Activated CD4-positive, alpha-beta T cell treated with anti-CD3 and anti-CD28 coated beads for 36 hours (primary cell): Measurements from ENCODE around the gene GLT8D2. TPM values are rescaled to one million over a fixed set of nuclear protein-coding genes. Genes with fewer than 3 reads are reported as not detected.
"Not testable (repeated sequence)": the region's sequence is repeated elsewhere in the genome, so short reads cannot be mapped to it uniquely, and the experiment has no call there.

Experiments used
- ATAC-seq: fragments of 200-7000 bp; cut with Tn5 transposase; one replicate; pipeline ENCODE4 v1.10.0; 2021; ENCODE audit warnings: mild to moderate bottlenecking, moderate library complexity
- CTCF ChIA-PET: fragments of 350-600 bp; sonication (Branson Sonifier 250); formaldehyde crosslinking; loops from one replicate; lab custom pipeline; 2021; ENCODE audit warnings: antibody characterized with exemption; lab: Charles Lee
- POLR2A ChIA-PET: fragments of 350-600 bp; sonication (Branson Sonifier 250); formaldehyde crosslinking; loops from one replicate; lab custom pipeline; 2021; ENCODE audit warnings: antibody characterized with exemption, inconsistent platforms; lab: Charles Lee
- DNase-seq: peaks from one replicate; pipeline ENCODE4 v3.0.0-alpha.2; 2020
- H3K27ac Mint-ChIP-seq: one replicate; pipeline ENCODE4 v1.8.0; 2021; ENCODE audit warnings: mixed read lengths
- H3K27me3 Mint-ChIP-seq: one replicate; pipeline ENCODE4 v1.8.0; 2021; ENCODE audit warnings: mixed read lengths
- H3K36me3 Mint-ChIP-seq: one replicate; pipeline ENCODE4 v1.8.0; 2021; ENCODE audit warnings: low read depth, mixed read lengths
- H3K4me1 Mint-ChIP-seq: one replicate; pipeline ENCODE4 v1.8.0; 2021; ENCODE audit warnings: mixed read lengths
- H3K4me3 Mint-ChIP-seq: one replicate; pipeline ENCODE4 v1.8.0; 2021; ENCODE audit warnings: mild to moderate bottlenecking, moderate library complexity, mixed read lengths
- H3K9me3 Mint-ChIP-seq: one replicate; pipeline ENCODE4 v1.8.0; 2021; ENCODE audit warnings: low read depth, mixed read lengths
- intact Hi-C, 2 experiments: fragments of 100-400 bp; cut with DNase I in 1 of 2; cut with micrococcal nuclease in 1 of 2; formaldehyde crosslinking; loops; one replicate each; pipeline versions ENCODE4 v1.14.2 to v1.15.1; 2022 to 2024; cut with DNase I, micrococcal nuclease
- total RNA-seq, 2 experiments: library from RNA; stranded (reverse); gene quantifications; one replicate each; pipeline ENCODE4 v1.2.3, GENCODE V29; 2021

The GLT8D2 gene
- total RNA-seq, 2 experiments from 2014 or later, result 0.23 TPM; not detected in 1

GRCh38 chr12:104054681-104055346 lies 4.8 kb upstream of the GLT8D2 start:
- peaks cover 23% of the 10 kb centered on the region for H3K27me3 Mint-ChIP-seq
- no peaks in the 10 kb centered on the region for H3K9me3 Mint-ChIP-seq
- no peak overlapping the region for H3K4me3 Mint-ChIP-seq
- ChIA-PET POLR2A (interaction anchor here (0.6 kb wide), 1 partner anchor 309 kb away, joined by 3 read pairs; no protein-coding TSS in a partner anchor), CTCF (interaction anchor here (0.7 to 4.8 kb wide), 3 partner anchors 54 to 57 kb away, joined by 3 to 66 read pairs (median 3); no protein-coding TSS in a partner anchor)
- intact Hi-C loops, result no loop called here
- ATAC-seq (no peak), DNase-seq (no peak)
- H3K27ac Mint-ChIP-seq, result no peak overlapping the region
- no peaks in the 10 kb centered on the region for H3K36me3 Mint-ChIP-seq
- H3K4me1 Mint-ChIP-seq, result peaks cover 6% of the 10 kb centered on the region

- POLR2A ChIA-PET, result interaction anchor here (0.6 kb wide), 2 partner anchors 67 to 1622 kb away, joined by 3 to 4 read pairs; no protein-coding TSS in a partner anchor
- no peak overlapping the region for H3K4me3 Mint-ChIP-seq
- H3K9me3 Mint-ChIP-seq, result no peaks in the 10 kb centered on the region
- H3K27me3 Mint-ChIP-seq, result peaks cover 26% of the 10 kb centered on the region
- intact Hi-C loops, result no loop called here
- CTCF ChIA-PET, result interaction anchor here (1.3 kb wide), 1 partner anchor 59 kb away, joined by 3 read pairs; no protein-coding TSS in a partner anchor
- ATAC-seq (no peak), DNase-seq (no peak)
- no peak overlapping the region for H3K27ac Mint-ChIP-seq
- H3K4me1 Mint-ChIP-seq, result peaks cover 8% of the 10 kb centered on the region
- no peaks in the 10 kb centered on the region for H3K36me3 Mint-ChIP-seq
Measured at GRCh38 chr12:104050436-104050835, 449 bp upstream of the GLT8D2 start.

- ChIA-PET CTCF (interaction anchor here (1.3 kb wide), 1 partner anchor 60 kb away, joined by 3 read pairs; no protein-coding TSS in a partner anchor), POLR2A (no interaction called here)
- DNase-seq (no peak), ATAC-seq (no peak)
- Mint-ChIP-seq H3K4me1 (peaks cover 8% of the 10 kb centered on the region), H3K4me3 (no peak overlapping the region), H3K27ac (no peak overlapping the region), H3K27me3 (peaks cover 26% of the 10 kb centered on the region), H3K36me3 (no peaks in the 10 kb centered on the region), H3K9me3 (no peaks in the 10 kb centered on the region)
- intact Hi-C loops, result no loop called here
Measured at GRCh38 chr12:104049278-104049902, 597 bp downstream of the GLT8D2 start.

- CTCF ChIA-PET, result no interaction called here
- no peaks in the 10 kb centered on the region for H3K36me3 Mint-ChIP-seq
- H3K4me3 Mint-ChIP-seq, result no peak overlapping the region
- intact Hi-C loops, result no loop called here
- peaks cover 8% of the 10 kb centered on the region for H3K4me1 Mint-ChIP-seq
- no peak overlapping the region for H3K27ac Mint-ChIP-seq
- peaks cover 22% of the 10 kb centered on the region for H3K27me3 Mint-ChIP-seq
- POLR2A ChIA-PET, result no interaction called here
- H3K9me3 Mint-ChIP-seq, result no peaks in the 10 kb centered on the region
- DNase-seq (no peak), ATAC-seq (no peak)
Measured at GRCh38 chr12:104048811-104049210, 1.2 kb downstream of the GLT8D2 start.

- Mint-ChIP-seq H3K27me3 (peaks cover 22% of the 10 kb centered on the region), H3K9me3 (no peaks in the 10 kb centered on the region), H3K27ac (no peak overlapping the region), H3K4me1 (peaks cover 8% of the 10 kb centered on the region), H3K36me3 (no peaks in the 10 kb centered on the region), H3K4me3 (no peak overlapping the region)
- DNase-seq (no peak), ATAC-seq (no peak)
- POLR2A ChIA-PET, result no interaction called here
- CTCF ChIA-PET, result no interaction called here
- intact Hi-C loops, result no loop called here
Measured at GRCh38 chr12:104048162-104048561, 1.8 kb downstream of the GLT8D2 start.

- H3K27me3 Mint-ChIP-seq, result peaks cover 18% of the 10 kb centered on the region
- no peaks in the 10 kb centered on the region for H3K36me3 Mint-ChIP-seq
- H3K9me3 Mint-ChIP-seq, result no peaks in the 10 kb centered on the region
- intact Hi-C loops, result no loop called here
- no peak for DNase-seq
- peaks cover 8% of the 10 kb centered on the region for H3K4me1 Mint-ChIP-seq
- POLR2A ChIA-PET, result interaction anchor here (0.6 kb wide), 1 partner anchor 525 kb away, joined by 5 read pairs; no protein-coding TSS in a partner anchor
- no peak for ATAC-seq
- no peak overlapping the region for H3K4me3 Mint-ChIP-seq
- CTCF ChIA-PET, result interaction anchor here (1.1 to 2.2 kb wide), 3 partner anchors 11 to 122 kb away, joined by 4 to 7 read pairs (median 5); no protein-coding TSS in a partner anchor
- no peak overlapping the region for H3K27ac Mint-ChIP-seq
Measured at GRCh38 chr12:104046306-104046705, 3.7 kb downstream of the GLT8D2 start.

GRCh38 chr12:104044158-104044557 lies 5.8 kb downstream of the GLT8D2 start:
- DNase-seq, result no peak
- Mint-ChIP-seq H3K4me3 (no peak overlapping the region), H3K27me3 (peaks cover 6% of the 10 kb centered on the region), H3K27ac (no peak overlapping the region), H3K4me1 (no peaks in the 10 kb centered on the region), H3K36me3 (no peaks in the 10 kb centered on the region), H3K9me3 (no peaks in the 10 kb centered on the region)
- POLR2A ChIA-PET, result no interaction called here
- CTCF ChIA-PET, result interaction anchor here (1.1 kb wide), 1 partner anchor 35 kb away, joined by 3 read pairs; no protein-coding TSS in a partner anchor
- intact Hi-C loops, result no loop called here
- ATAC-seq, result no peak

GRCh38 chr12:104042580-104042979 lies 7.4 kb downstream of the GLT8D2 start:
- intact Hi-C loops, result no loop called here
- Mint-ChIP-seq H3K36me3 (no peaks in the 10 kb centered on the region), H3K27ac (no peak overlapping the region), H3K9me3 (peaks cover 2% of the 10 kb centered on the region), H3K27me3 (no peaks in the 10 kb centered on the region), H3K4me1 (no peaks in the 10 kb centered on the region), H3K4me3 (no peak overlapping the region)
- ATAC-seq (no peak), DNase-seq (no peak)
- ChIA-PET POLR2A (no interaction called here), CTCF (interaction anchor here (0.9 to 2.4 kb wide), 2 partner anchors 57 to 66 kb away, joined by 3 to 9 read pairs; no protein-coding TSS in a partner anchor)

- intact Hi-C loops, DNase-seq, H3K4me3 Mint-ChIP-seq, CTCF ChIA-PET, H3K36me3 Mint-ChIP-seq, ATAC-seq, H3K27ac Mint-ChIP-seq, H3K4me1 Mint-ChIP-seq, POLR2A ChIA-PET, H3K9me3 Mint-ChIP-seq: not testable (repeated sequence)
- peaks cover 12% of the 10 kb centered on the region for H3K27me3 Mint-ChIP-seq
Measured at GRCh38 chr12:104039769-104040168, 10.2 kb downstream of the GLT8D2 start.

- peaks cover 15% of the 10 kb centered on the region for H3K27me3 Mint-ChIP-seq
- H3K36me3 Mint-ChIP-seq, intact Hi-C loops, H3K27ac Mint-ChIP-seq, H3K4me1 Mint-ChIP-seq, H3K9me3 Mint-ChIP-seq, DNase-seq, H3K4me3 Mint-ChIP-seq, ATAC-seq: not testable (repeated sequence)
- POLR2A ChIA-PET, result interaction anchor here (0.7 kb wide), 1 partner anchor 73 kb away, joined by 6 read pairs; no protein-coding TSS in a partner anchor
- CTCF ChIA-PET, result interaction anchor here (0.7 kb wide), 1 partner anchor 249 kb away, joined by 3 read pairs; no protein-coding TSS in a partner anchor
Measured at GRCh38 chr12:104036143-104036542, 13.8 kb downstream of the GLT8D2 start.

GRCh38 chr12:104030596-104030995 lies 19.4 kb downstream of the GLT8D2 start:
- H3K4me1 Mint-ChIP-seq, intact Hi-C loops, H3K9me3 Mint-ChIP-seq, H3K27me3 Mint-ChIP-seq, ATAC-seq, CTCF ChIA-PET, H3K36me3 Mint-ChIP-seq, POLR2A ChIA-PET, H3K4me3 Mint-ChIP-seq, DNase-seq, H3K27ac Mint-ChIP-seq: not testable (repeated sequence)
